Effector memory CD4-positive, alpha-beta T cell (primary cell): ENCODE measurements around the gene RBMS1.

Experiments used
- DNase-seq, 3 donors: peaks; one replicate each; pipeline ENCODE4 v3.0.0-alpha.2; 2020
- H3K27ac ChIP-seq: 2 replicates; pipeline ENCODE4 v1.7.0; 2013; ENCODE audit warnings: mild to moderate bottlenecking, low read length, moderate library complexity; ENCODE audit not compliant: insufficient read depth, poor library complexity, severe bottlenecking
- H3K27me3 ChIP-seq: replicated peaks from 2 replicates; pipeline ENCODE4 v1.7.0; 2013; ENCODE audit warnings: mild to moderate bottlenecking, low read length; ENCODE audit not compliant: insufficient read depth, control insufficient read depth, poor library complexity, severe bottlenecking
- H3K36me3 ChIP-seq: 2 replicates; pipeline ENCODE4 v1.7.0; 2013; ENCODE audit warnings: mild to moderate bottlenecking, low read length, moderate library complexity; ENCODE audit not compliant: control insufficient read depth, insufficient read depth
- H3K4me1 ChIP-seq: 2 replicates; pipeline ENCODE4 v1.7.0; 2013; ENCODE audit warnings: low read length, mild to moderate bottlenecking; ENCODE audit not compliant: control insufficient read depth, insufficient read depth, poor library complexity, severe bottlenecking
- H3K4me3 ChIP-seq: 2 replicates; pipeline ENCODE4 v1.7.0; 2013; ENCODE audit warnings: low read length, low read depth, mild to moderate bottlenecking; ENCODE audit not compliant: insufficient read depth, poor library complexity, severe bottlenecking
- H3K9me3 ChIP-seq: 2 replicates; pipeline ENCODE4 v1.7.0; 2013; ENCODE audit warnings: mild to moderate bottlenecking, low read length, moderate library complexity; ENCODE audit not compliant: control insufficient read depth
- total RNA-seq, 3 donors: gene quantifications; one replicate each; lab custom pipeline; 2026; lab: John Stamatoyannopoulos, UW

RBMS1 gene
- total RNA-seq: 152 to 202 (median 169) reads per million in 3 donors

GRCh38 chr2:160493227-160494028, at the start of gene RBMS1:
RBMS1 (minus strand) TSS chr2:160493807; CDS start chr2:160493363, 444 bp downstream.
- H3K9me3 ChIP-seq: no peaks in the 10 kb centered on the region
- H3K4me1 ChIP-seq: peaks cover 5% of the 10 kb centered on the region
- peak within 1 kb of the TSS; percentile 86 for H3K27ac ChIP-seq
- peak; percentile 33 to 41 (median 39) for DNase-seq
- H3K27me3 ChIP-seq: no peaks in the 10 kb centered on the region
- peak within 1 kb of the TSS; percentile 94 for H3K4me3 ChIP-seq
- no peaks in the 10 kb centered on the region for H3K36me3 ChIP-seq

GRCh38 chr2:160541745-160542144, 48.1 kb upstream of the RBMS1 start:
- Histone ChIP-seq H3K27ac (no peak overlapping the region), H3K9me3 (no peaks in the 10 kb centered on the region), H3K36me3 (no peaks in the 10 kb centered on the region), H3K4me3 (no peak overlapping the region), H3K27me3 (no peaks in the 10 kb centered on the region), H3K4me1 (no peaks in the 10 kb centered on the region)
- DNase-seq: no peak

GRCh38 chr2:160538559-160539355, 45.1 kb upstream of the RBMS1 start:
- no peaks in the 10 kb centered on the region for H3K36me3 ChIP-seq
- no peaks in the 10 kb centered on the region for H3K9me3 ChIP-seq
- DNase-seq: no peak
- no peak overlapping the region for H3K4me3 ChIP-seq
- no peak overlapping the region for H3K27ac ChIP-seq
- no peaks in the 10 kb centered on the region for H3K27me3 ChIP-seq
- H3K4me1 ChIP-seq: no peaks in the 10 kb centered on the region

- Histone ChIP-seq H3K4me1 (no peaks in the 10 kb centered on the region), H3K27ac (no peak overlapping the region), H3K27me3 (no peaks in the 10 kb centered on the region), H3K36me3 (no peaks in the 10 kb centered on the region), H3K9me3 (no peaks in the 10 kb centered on the region), H3K4me3 (no peak overlapping the region)
- no peak for DNase-seq
Observed at GRCh38 chr2:160538115-160538514, 44.5 kb upstream of the RBMS1 start.

GRCh38 chr2:160534996-160535395, 41.4 kb upstream of the RBMS1 start:
- Histone ChIP-seq H3K27ac (no peak overlapping the region), H3K9me3 (no peaks in the 10 kb centered on the region), H3K4me3 (no peak overlapping the region), H3K4me1 (no peaks in the 10 kb centered on the region), H3K36me3 (no peaks in the 10 kb centered on the region), H3K27me3 (no peaks in the 10 kb centered on the region)
- DNase-seq: no peak

- Histone ChIP-seq H3K4me3 (no peak overlapping the region), H3K4me1 (no peaks in the 10 kb centered on the region), H3K36me3 (no peaks in the 10 kb centered on the region), H3K9me3 (no peaks in the 10 kb centered on the region), H3K27me3 (no peaks in the 10 kb centered on the region), H3K27ac (no peak overlapping the region)
- DNase-seq: no peak
Observed at GRCh38 chr2:160534249-160534648, 40.6 kb upstream of the RBMS1 start.

- Histone ChIP-seq H3K27ac (no peak overlapping the region), H3K36me3 (no peaks in the 10 kb centered on the region), H3K4me1 (no peaks in the 10 kb centered on the region), H3K9me3 (no peaks in the 10 kb centered on the region), H3K27me3 (no peaks in the 10 kb centered on the region), H3K4me3 (no peak overlapping the region)
- DNase-seq: no peak
Observed at GRCh38 chr2:160533482-160533881, 39.9 kb upstream of the RBMS1 start.

- Histone ChIP-seq H3K4me1 (no peaks in the 10 kb centered on the region), H3K4me3 (no peak overlapping the region), H3K36me3 (no peaks in the 10 kb centered on the region), H3K27ac (no peak overlapping the region), H3K27me3 (no peaks in the 10 kb centered on the region), H3K9me3 (no peaks in the 10 kb centered on the region)
- no peak for DNase-seq
Observed at GRCh38 chr2:160532388-160532787, 38.8 kb upstream of the RBMS1 start.

GRCh38 chr2:160522951-160523710, 29.5 kb upstream of the RBMS1 start:
- H3K4me3 ChIP-seq: no peak overlapping the region
- no peaks in the 10 kb centered on the region for H3K27me3 ChIP-seq
- DNase-seq: no peak
- no peak overlapping the region for H3K27ac ChIP-seq
- no peaks in the 10 kb centered on the region for H3K9me3 ChIP-seq
- H3K4me1 ChIP-seq: no peaks in the 10 kb centered on the region
- H3K36me3 ChIP-seq: no peaks in the 10 kb centered on the region
